NCI-H1930 (cell line): ENCODE measurements around the gene PDPK1.
"Not testable (repeated sequence)": the region's sequence is repeated elsewhere in the genome, so short reads cannot be mapped to it uniquely, and the experiment has no call there.

ENCODE experiments used
- DNase-seq, 2 experiments: peaks; one replicate each; lab custom pipeline; 2025; lab: John Stamatoyannopoulos, UW

The PDPK1 gene

GRCh38 chr16:2611877-2612276 lies 74.1 kb downstream of the PDPK1 start:
- not testable (repeated sequence) for DNase-seq

DNA sequence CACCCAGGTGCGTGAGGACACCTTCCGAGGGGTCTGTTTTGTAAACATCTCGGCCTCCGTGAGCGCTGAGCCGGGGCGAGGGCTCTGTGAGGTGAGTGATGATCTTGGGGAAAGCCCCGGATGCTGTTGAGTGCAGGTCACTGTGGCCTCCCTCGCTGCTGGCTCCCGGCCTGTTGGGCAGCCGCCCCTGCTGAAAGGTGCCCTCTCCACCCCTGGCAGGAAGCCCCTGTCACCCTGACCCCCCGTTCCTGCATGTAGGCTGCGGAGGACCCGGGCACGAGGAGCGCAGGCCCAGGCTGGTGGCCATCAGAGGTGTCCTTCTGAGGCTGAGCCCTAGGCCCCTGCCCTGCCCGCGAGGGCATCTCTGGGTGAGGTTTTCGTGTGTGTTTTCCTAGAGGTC lies 75.4 kb downstream of the PDPK1 start:
- not testable (repeated sequence) for DNase-seq

DNA sequence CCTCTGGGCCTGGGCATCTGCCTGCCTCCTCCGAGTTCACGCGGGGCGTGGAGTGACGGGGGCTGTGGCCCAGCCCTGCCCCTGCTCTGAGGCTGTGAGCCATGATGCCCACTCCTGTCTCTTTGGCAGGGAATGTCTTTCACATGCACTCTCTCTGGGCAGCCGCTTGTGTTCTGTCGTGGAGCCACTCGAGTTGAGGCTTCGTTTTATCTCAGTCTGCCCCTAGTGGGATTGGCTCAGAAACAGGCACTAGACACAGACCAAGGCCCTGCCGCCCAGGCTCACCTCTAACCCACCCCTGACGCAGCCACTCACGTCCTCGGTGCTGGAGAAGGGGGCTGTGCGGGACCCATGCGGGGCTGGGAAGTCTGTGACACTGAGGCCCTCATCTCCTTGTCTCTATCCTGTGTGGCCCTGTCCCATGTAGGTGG lies 77.0 kb downstream of the PDPK1 start:
- DNase-seq = no peak

DNA sequence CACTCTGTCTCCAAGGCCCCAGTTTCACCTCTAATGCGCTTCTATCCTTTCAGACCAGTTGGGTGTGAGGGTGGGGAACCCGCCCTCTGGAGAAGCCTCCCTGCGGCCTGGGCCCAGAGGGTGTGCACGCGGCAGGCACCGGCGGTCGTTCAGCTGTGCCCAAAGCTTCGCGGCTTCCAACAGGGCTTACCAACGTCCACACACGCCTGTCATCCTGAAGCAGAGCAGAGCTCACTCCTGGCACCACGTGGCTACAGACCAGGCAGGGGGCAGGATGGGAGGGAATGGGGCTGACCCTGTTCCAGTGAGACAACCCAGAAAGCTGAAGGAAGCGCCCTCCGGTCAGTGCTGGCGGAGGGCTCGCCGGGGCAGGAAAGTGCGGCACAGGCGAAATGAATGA lies 81.1 kb downstream of the PDPK1 start:
- not testable (repeated sequence) for DNase-seq

- DNase-seq = not testable (repeated sequence)
These were observed 81.8 kb downstream of the PDPK1 start for GRCh38 chr16:2619628-2620027.

GRCh38 chr16:2620870-2621269 lies 83.0 kb downstream of the PDPK1 start:
- not testable (repeated sequence) for DNase-seq

DNA sequence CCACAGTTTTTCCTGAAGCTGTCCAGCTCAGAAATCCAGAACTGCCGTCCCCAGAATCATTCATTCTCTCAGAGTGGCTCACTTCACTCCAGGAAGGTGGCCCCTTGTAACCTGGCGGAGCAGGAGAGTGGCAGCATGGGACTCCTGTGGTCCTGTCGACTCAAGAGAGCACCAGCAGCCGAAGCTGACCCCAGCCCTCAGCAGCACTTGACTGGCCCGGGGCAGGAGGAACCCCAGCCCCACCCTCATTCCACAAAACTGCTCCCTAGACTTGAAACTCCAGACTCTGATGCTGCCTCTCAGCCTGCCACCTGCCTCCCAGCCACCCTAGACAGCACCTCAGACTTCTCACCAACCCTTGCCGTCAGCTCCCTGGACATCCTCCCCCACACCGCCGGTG lies 83.6 kb downstream of the PDPK1 start:
- not testable (repeated sequence) for DNase-seq

DNA sequence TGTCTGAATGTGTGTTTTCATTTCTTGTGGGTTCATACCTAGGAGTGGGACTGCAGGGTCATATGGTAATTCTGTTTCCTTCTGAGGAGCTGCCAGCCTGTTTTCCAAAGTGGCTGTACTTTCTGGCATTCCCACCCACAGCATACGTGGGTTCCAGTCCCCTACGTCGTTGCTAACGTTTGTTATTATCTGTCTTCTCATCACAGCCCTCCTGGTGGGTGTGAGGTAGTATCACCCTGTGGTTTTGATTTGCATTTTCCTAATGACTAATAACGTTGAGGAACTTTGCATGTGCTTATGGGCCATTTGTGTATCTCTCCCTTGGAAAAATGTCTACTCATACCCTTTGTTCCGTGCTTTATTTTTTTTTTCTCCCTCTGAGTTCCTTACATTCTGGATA lies 89.3 kb downstream of the PDPK1 start:
- not testable (repeated sequence) for DNase-seq

GRCh38 chr16:2631203-2631602 lies 93.4 kb downstream of the PDPK1 start:
- DNase-seq = not testable (repeated sequence)

DNA sequence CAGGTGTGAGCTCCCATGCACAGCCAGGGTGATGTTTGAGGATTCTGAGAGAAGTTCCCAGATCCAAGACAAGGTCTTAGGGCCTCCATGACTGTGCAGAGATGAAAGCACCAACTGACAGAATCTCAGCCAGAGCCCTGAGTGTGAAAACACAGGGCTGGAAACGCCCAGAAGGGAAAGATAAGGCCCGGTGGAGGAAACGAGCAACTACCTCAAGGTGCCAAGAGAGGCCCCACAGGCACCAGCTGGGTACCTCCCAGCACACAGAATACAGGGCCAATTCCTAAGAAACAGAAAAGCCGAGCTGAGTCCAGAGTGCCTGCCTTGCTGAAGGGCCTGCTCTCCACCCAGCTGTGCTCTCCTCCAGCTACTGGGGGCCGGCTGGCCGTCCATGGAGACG lies 94.5 kb downstream of the PDPK1 start:
- DNase-seq = not testable (repeated sequence)

GRCh38 chr16:2639071-2639721 lies 101.4 kb downstream of the PDPK1 start:
- DNase-seq = not testable (repeated sequence)

DNA sequence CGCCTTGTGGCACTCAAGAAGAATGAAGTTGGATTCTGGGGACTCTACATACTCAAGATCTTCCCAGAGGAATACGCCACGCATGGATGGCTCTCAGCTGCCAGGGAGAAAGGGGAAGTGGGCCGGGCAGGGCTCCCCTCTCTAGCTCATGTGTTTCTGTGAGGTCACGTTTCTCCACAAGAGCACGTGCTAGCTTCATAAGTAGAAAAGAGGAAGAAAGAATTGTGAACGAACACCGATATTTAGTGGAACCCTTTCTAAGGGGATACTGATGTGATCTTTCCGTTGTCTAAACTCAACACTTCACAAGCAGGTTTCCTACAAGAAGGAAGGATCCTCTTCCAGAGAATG lies 101.9 kb downstream of the PDPK1 start:
- DNase-seq = not testable (repeated sequence)

DNA sequence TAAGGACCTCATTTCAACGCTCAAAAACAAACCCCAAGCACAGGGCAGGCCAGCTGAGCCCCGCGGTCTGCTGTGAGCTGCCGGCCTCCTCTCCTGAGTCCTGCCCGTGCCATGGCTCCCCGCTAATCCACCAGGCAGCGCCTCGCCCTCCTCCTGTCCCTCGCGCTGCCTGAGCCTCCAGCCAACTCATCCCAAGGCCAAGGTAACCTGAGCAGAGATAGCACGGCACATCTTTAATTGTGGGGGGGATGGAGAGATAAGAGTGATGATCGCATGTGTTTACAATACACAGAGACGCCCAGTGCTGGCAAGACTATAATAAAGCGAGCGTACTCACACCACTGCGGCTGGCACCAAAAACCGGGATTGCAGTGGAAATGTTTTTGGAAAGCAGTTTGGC lies 104.7 kb downstream of the PDPK1 start:
- not testable (repeated sequence) for DNase-seq

DNA sequence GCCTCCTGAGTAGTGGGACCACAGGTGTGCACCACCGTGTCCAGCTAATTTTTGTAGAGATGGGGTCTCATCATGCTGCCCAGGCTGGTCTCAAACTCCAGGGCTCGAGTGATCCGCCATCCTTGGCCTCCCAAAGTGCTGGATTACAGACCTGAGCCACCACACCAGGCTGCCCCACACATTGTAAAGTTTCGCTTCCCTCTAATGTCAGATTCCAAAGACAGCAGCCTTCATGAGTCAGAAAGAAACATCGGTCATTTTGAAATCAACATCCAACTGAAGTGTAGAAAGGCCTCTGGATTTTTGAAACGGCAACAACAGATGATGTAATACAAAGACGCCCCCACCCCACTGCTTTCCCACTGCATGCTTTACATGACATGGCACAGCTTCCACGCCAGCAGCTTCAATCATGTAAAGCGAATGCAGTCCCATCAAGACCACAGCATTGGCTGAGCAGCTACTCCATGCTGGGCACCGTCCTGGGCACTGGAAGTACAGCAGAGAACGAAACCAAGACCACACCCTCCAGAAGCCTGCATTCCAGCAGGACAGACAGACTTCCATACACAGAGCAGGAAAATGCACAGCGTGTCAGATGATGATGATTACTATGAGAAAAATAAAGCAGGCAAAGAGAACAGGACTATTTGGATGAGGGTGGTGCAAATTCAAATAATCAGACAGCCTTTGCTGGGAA lies 107.1 kb downstream of the PDPK1 start:
- not testable (repeated sequence) for DNase-seq

- DNase-seq = not testable (repeated sequence)
These were observed 113.5 kb downstream of the PDPK1 start for GRCh38 chr16:2651268-2651871.
